ENCODE data around the gene MEGF10.

DNA sequence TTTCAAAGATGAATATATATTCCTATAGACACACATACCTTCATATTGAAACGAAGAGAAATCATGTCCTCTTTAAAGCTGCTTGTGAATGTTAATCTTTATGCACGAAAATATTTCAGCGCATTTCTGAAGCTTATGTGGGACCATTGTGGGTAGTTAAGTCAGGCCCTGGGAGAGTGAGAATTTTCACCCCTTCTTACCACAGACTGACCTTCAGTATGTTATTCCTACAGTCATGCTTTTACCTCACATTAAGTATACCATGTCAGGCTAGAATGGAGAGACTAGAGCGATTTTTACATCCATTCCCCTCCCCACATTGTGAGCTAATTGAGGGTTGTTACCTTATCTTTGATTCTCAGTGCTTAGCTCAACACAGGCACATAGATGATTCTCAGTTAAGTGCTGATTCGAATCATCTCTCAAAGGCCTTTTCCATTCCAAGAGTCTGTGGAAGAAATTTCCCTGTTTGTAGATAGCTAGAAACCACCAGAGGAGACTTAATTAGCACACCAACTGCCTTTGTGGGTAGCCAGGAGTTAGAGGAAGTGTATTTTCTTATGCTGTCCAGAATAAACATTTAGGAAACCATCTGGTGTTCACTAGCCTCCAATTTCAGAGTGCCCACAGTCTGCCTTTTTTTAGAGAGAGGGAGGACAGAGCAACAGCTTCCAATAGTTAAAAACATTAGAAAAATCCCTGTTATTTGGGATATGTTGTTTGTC, 110.5 kb downstream of the MEGF10 start:
- TF ChIP-seq, protein P1, sequence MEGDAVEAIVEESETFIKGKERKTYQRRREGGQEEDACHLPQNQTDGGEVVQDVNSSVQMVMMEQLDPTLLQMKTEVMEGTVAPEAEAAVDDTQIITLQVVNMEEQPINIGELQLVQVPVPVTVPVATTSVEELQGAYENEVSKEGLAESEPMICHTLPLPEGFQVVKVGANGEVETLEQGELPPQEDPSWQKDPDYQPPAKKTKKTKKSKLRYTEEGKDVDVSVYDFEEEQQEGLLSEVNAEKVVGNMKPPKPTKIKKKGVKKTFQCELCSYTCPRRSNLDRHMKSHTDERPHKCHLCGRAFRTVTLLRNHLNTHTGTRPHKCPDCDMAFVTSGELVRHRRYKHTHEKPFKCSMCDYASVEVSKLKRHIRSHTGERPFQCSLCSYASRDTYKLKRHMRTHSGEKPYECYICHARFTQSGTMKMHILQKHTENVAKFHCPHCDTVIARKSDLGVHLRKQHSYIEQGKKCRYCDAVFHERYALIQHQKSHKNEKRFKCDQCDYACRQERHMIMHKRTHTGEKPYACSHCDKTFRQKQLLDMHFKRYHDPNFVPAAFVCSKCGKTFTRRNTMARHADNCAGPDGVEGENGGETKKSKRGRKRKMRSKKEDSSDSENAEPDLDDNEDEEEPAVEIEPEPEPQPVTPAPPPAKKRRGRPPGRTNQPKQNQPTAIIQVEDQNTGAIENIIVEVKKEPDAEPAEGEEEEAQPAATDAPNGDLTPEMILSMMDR (IDR thresholded peaks at IDR 0.05; ENCODE audit: borderline replicate concordance, extremely low read depth, low read length, poor library complexity, severe bottlenecking) = no peak
- no peak for TF ChIP-seq EZH2 (IDR thresholded peaks at IDR 0.05; ENCODE audit: borderline replicate concordance, low read depth, low read length, severe bottlenecking)
